B cell (primary cell): ENCODE measurements around the gene POF1B. TPM values are rescaled to one million over a fixed set of nuclear protein-coding genes. Genes with fewer than 3 reads are reported as not detected.

Experiments used
- ATAC-seq: fragments of 200-7000 bp; cut with Tn5 transposase; one replicate; pipeline ENCODE4 v1.10.0; 2021; ENCODE audit warnings: low read depth, mild to moderate bottlenecking, moderate number of reproducible peaks, moderate library complexity
- CTCF ChIA-PET: fragments of 350-600 bp; sonication (Branson Sonifier 250); formaldehyde crosslinking; loops from one replicate; lab custom pipeline; 2021; ENCODE audit warnings: antibody characterized with exemption, inconsistent platforms; lab: Charles Lee
- POLR2A ChIA-PET: fragments of 350-600 bp; sonication (Branson Sonifier 250); formaldehyde crosslinking; loops from one replicate; lab custom pipeline; 2021; ENCODE audit warnings: antibody characterized with exemption; lab: Charles Lee
- DNase-seq: peaks from one replicate; pipeline ENCODE4 v3.0.0; 2013
- H2AFZ ChIP-seq: 2 replicates; pipeline ENCODE4 v1.6.1; 2012; ENCODE audit warnings: mild to moderate bottlenecking, low read depth, low read length; ENCODE audit not compliant: insufficient read depth, poor library complexity, severe bottlenecking
- H3K27ac ChIP-seq, 2 donors: 1 replicate in 1 of 2; 2 replicates in 1 of 2; pipeline ENCODE4 v1.5.1; 2012 to 2013; ENCODE audit warnings: low read length in 2 of 2, mild to moderate bottlenecking in 2 of 2, moderate library complexity in 1 of 2
- H3K27me3 ChIP-seq, 4 experiments: fragments of 200-600 bp in 1 of 4; sonication (generic) in 1 of 4; replicated peaks in 1 of 4; 1 replicate in 2 of 4; 2 replicates in 2 of 4; pipeline versions ENCODE4 v1.6.1 to v1.7.0; 2013 to 2016; ENCODE audit warnings: low read length in 3 of 4, mild to moderate bottlenecking in 2 of 4, mixed read lengths in 1 of 4, moderate library complexity in 1 of 4; ENCODE audit not compliant: insufficient read depth in 4 of 4, control insufficient read depth in 3 of 4; ENCODE audit errors: control extremely low read depth in 1 of 4
- H3K36me3 ChIP-seq, 2 experiments: replicated peaks in 1 of 2; 1 replicate in 1 of 2; 2 replicates in 1 of 2; pipeline versions ENCODE4 v1.6.1 to v1.7.1; 2013; ENCODE audit warnings: low read length in 1 of 2; ENCODE audit not compliant: insufficient read depth in 2 of 2, control insufficient read depth in 1 of 2; ENCODE audit errors: control extremely low read depth in 1 of 2, extremely low read depth in 1 of 2
- H3K4me1 ChIP-seq, 2 donors: fragments of 200-600 bp in 1 of 2; sonication (generic) in 1 of 2; 1 replicate in 1 of 2; 2 replicates in 1 of 2; pipeline versions ENCODE4 v1.5.1 to v1.6.1; 2013 to 2017; ENCODE audit warnings: low read length in 2 of 2; ENCODE audit not compliant: control insufficient read depth in 2 of 2, insufficient read depth in 2 of 2
- H3K4me2 ChIP-seq: replicated peaks from 2 replicates; pipeline ENCODE3; 2012; ENCODE audit warnings: mild to moderate bottlenecking, low read depth, low read length; ENCODE audit not compliant: poor library complexity, severe bottlenecking
- H3K4me3 ChIP-seq, 5 experiments: fragments of 200-600 bp in 1 of 5; sonication (generic) in 1 of 5; 1 replicate in 3 of 5; 2 replicates in 2 of 5; pipeline versions ENCODE4 v1.5.1 to v1.7.0; 2011 to 2016; ENCODE audit warnings: low read length in 4 of 5, mild to moderate bottlenecking in 4 of 5, low read depth in 2 of 5, control low read depth in 1 of 5, moderate library complexity in 1 of 5; ENCODE audit not compliant: insufficient read depth in 1 of 5; ENCODE audit errors: control extremely low read depth in 1 of 5, extremely low read depth in 1 of 5
- H3K79me2 ChIP-seq: fragments of 200-600 bp; sonication (generic); one replicate; pipeline ENCODE4 v1.6.0; 2016; ENCODE audit warnings: low read length; ENCODE audit not compliant: control insufficient read depth, insufficient read depth
- H3K9ac ChIP-seq: fragments of 200-600 bp; sonication (generic); 2 replicates; pipeline ENCODE4 v1.6.1; 2017; ENCODE audit warnings: mild to moderate bottlenecking, low read length, moderate library complexity
- H3K9me3 ChIP-seq, 3 donors: one replicate each; pipeline versions ENCODE4 v1.6.1 to v1.7.1; 2013; ENCODE audit warnings: low read length in 2 of 3; ENCODE audit not compliant: control insufficient read depth in 2 of 3, insufficient read depth in 1 of 3; ENCODE audit errors: control extremely low read depth in 1 of 3
- H4K20me1 ChIP-seq: 2 replicates; pipeline ENCODE4 v1.6.0; 2012; ENCODE audit warnings: mild to moderate bottlenecking, low read length; ENCODE audit not compliant: insufficient read depth, control insufficient read depth, poor library complexity, severe bottlenecking
- H3K27ac Mint-ChIP-seq: one replicate; pipeline ENCODE4 v1.8.0; 2021; ENCODE audit warnings: mixed read lengths
- H3K27me3 Mint-ChIP-seq: one replicate; pipeline ENCODE4 v1.8.0; 2021; ENCODE audit warnings: mixed read lengths
- H3K4me1 Mint-ChIP-seq: one replicate; pipeline ENCODE4 v1.8.0; 2021; ENCODE audit warnings: mixed read lengths
- H3K4me3 Mint-ChIP-seq: one replicate; pipeline ENCODE4 v1.8.0; 2021; ENCODE audit warnings: mixed read lengths
- H3K9me3 Mint-ChIP-seq: one replicate; pipeline ENCODE4 v1.8.0; 2022; ENCODE audit warnings: mixed read lengths; ENCODE audit not compliant: insufficient read depth
- CTCF ChIP-seq: fragments of 200-600 bp; IDR thresholded peaks from one replicate; pipeline ENCODE4 v1.8.0; 2022; ENCODE audit warnings: antibody characterized with exemption, mild to moderate bottlenecking
- EZH2 ChIP-seq: IDR thresholded peaks from 2 replicates; pipeline ENCODE4 v1.6.1; 2012; ENCODE audit warnings: borderline replicate concordance, low read depth, mild to moderate bottlenecking, moderate library complexity, low read length; ENCODE audit not compliant: insufficient read depth, poor library complexity, severe bottlenecking
- WGBS: methylation state at CpG from one replicate; pipeline ENCODE4 v1.1.5; 2013; ENCODE audit warnings: missing lambda C conversion rate; ENCODE audit not compliant: insufficient coverage; 5-methylcytosine and 5-hydroxymethylcytosine counted together
- intact Hi-C: fragments of 100-400 bp; cut with micrococcal nuclease; formaldehyde crosslinking; loops from one replicate; pipeline ENCODE4 v1.10.0; 2022
- polyA plus RNA-seq: library from polyadenylated mRNA; depleted of rRNA; stranded (reverse); fragments of >200 nt; gene quantifications from 2 replicates; pipeline ENCODE4 v1.2.3, GENCODE V29; 2012
- total RNA-seq, 2 donors: library from RNA; stranded (reverse); fragments of 120-200 nt in 1 of 2; gene quantifications; 1 replicate in 1 of 2; 2 replicates in 1 of 2; pipeline versions ENCODE4 v1.2.3 to v1.2.4, GENCODE V29; 2013 to 2022

The POF1B gene
- total and polyA plus RNA-seq, 2 donors (not counting 1 experiment from before 2014, with no cell fraction given): 0.78 to 1.9 TPM

DNA sequence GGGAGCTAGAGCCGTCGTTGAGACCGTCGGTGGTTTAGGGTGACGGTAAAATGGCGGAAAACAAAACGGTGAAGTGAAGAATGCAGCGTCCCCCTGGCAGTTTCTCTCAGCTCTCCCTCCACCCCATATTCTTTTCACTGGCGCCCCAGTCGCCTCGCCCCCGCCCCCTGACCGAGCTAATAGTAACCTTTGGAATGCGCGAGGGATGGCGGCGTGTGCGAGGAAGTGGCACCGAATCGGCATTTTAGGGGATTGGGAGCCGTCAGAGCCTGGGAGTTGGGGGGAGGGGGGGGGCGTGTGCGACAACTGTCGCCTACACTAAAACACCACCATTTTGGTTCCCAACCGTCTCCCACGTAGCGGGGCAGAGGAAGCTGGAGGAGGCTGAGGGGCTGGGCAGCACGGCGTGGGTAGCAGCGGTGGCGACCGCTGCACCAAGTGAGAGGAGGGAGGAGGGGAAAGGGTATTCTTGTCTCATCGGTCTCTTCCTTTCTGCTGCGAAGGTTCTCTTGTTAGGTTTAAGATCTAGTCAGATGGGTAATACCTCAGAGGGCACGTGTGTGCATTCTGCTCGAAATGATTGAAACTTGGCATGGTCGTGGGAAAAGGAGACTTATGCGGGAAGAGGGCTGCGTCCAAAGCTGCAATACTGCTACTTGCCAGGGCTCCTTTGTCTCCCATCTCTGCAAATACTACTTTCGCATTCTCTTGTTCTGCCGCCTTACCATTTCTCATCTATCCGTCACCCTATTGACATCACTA, 134.8 kb downstream of the POF1B start:
- Histone ChIP-seq H3K79me2 (no peaks in the 10 kb centered on the region), H2AFZ (peak overlapping the region; percentile 78), H3K27me3 (no peaks in the 10 kb centered on the region), H3K9me3 (no peaks in the 10 kb centered on the region), H3K4me3 (peak overlapping the region; percentile 52 to 81 (median 71)), H3K9ac (peak overlapping the region; percentile 72), H4K20me1 (no peaks in the 10 kb centered on the region), H3K4me2 (peak overlapping the region; percentile 71), H3K4me1 (peaks cover 3 to 6% of the 10 kb centered on the region in 2 donors), H3K27ac (peak overlapping the region; percentile 38 to 57), H3K36me3 (no peaks in the 10 kb centered on the region)
- WGBS: 0% methylated on average over 8 of the region's 42 CpGs
- peak; percentile 46 for ATAC-seq
- peak; percentile 29 for DNase-seq
- TF ChIP-seq CTCF (no peak), EZH2 (no peak)
- ChIA-PET CTCF (interaction anchor here (0.7 kb wide), 1 partner anchor 200 kb away, joined by 4 read pairs; no protein-coding TSS in a partner anchor), POLR2A (interaction anchor here (0.6 kb wide), 1 partner anchor 54 kb away, joined by 5 read pairs; no protein-coding TSS in a partner anchor)
- Mint-ChIP-seq H3K4me1 (peaks cover 16% of the 10 kb centered on the region), H3K4me3 (peak overlapping the region; percentile 99), H3K27ac (peak overlapping the region; percentile 87), H3K27me3 (no peaks in the 10 kb centered on the region), H3K9me3 (no peaks in the 10 kb centered on the region)
- intact Hi-C loops: no loop called here
